ENCODE measurements around the gene ENPP7. TPM values are rescaled to one million over a fixed set of nuclear protein-coding genes. Genes with fewer than 3 reads are reported as not detected.
"Not testable (repeated sequence)": the region's sequence is repeated elsewhere in the genome, so short reads cannot be mapped to it uniquely, and the experiment has no call there.

The ENPP7 gene
- total and polyA plus RNA-seq, 11 donors, result not detected

DNA sequence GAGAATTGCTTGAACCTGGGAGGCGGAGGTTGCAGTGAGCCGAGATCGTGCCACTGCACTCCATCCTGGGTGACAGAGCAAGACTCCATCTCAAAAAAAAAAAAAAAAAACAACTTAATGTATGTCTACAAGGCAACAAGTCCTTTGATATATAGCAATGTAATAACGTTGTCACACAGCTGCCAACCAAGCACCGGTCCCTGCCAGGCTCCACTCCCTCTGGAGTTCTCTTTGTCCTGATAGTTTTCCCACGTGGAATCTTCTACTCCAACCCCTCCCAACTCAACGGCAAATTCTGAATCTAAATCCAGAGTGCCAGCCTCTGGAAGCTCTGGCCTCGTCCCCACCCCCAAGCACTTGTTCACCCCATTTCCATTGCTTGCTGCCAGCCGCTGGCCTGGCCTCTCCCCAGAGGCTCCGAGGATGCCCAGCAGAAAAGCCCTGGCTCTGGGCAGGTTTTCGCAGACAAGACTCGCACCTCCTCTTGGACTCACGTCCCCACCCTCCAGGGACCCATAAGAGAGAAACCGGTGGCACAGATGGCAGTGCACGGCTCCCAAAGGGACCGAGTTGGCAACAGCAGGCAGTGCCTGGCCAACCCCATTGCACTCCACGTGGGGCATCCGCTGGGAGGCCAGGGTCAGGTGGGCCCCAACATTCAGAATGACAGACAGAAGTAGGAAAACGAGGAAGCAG is 31.3 kb downstream of the ENPP7 start:
- DNase-seq (peak in 1 of 5 donors; percentile 42), ATAC-seq (no peak)
- H3K9me3 ChIP-seq, result no peaks in the 10 kb centered on the region
- no peaks in the 10 kb centered on the region for H3K4me1 ChIP-seq
- H3K27me3 ChIP-seq, result peaks cover 0 to 9% (median 0%) of the 10 kb centered on the region in 9 donors
- intact Hi-C loops (cut with DNase I), result no loop called here
- H3K4me3 ChIP-seq, result no peak overlapping the region
- H3K27ac ChIP-seq, result no peak overlapping the region
- TF ChIP-seq, protein P1, sequence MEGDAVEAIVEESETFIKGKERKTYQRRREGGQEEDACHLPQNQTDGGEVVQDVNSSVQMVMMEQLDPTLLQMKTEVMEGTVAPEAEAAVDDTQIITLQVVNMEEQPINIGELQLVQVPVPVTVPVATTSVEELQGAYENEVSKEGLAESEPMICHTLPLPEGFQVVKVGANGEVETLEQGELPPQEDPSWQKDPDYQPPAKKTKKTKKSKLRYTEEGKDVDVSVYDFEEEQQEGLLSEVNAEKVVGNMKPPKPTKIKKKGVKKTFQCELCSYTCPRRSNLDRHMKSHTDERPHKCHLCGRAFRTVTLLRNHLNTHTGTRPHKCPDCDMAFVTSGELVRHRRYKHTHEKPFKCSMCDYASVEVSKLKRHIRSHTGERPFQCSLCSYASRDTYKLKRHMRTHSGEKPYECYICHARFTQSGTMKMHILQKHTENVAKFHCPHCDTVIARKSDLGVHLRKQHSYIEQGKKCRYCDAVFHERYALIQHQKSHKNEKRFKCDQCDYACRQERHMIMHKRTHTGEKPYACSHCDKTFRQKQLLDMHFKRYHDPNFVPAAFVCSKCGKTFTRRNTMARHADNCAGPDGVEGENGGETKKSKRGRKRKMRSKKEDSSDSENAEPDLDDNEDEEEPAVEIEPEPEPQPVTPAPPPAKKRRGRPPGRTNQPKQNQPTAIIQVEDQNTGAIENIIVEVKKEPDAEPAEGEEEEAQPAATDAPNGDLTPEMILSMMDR (IDR thresholded peaks at IDR 0.05), result no peak
- TF ChIP-seq POLR2A (IDR thresholded peaks at IDR 0.05), result no peak
- WGBS, 4 donors, result 82 to 87% (median 84%) methylated on average over 19 of the region's 19 CpGs
- H3K36me3 ChIP-seq, result no peaks in the 10 kb centered on the region

DNA sequence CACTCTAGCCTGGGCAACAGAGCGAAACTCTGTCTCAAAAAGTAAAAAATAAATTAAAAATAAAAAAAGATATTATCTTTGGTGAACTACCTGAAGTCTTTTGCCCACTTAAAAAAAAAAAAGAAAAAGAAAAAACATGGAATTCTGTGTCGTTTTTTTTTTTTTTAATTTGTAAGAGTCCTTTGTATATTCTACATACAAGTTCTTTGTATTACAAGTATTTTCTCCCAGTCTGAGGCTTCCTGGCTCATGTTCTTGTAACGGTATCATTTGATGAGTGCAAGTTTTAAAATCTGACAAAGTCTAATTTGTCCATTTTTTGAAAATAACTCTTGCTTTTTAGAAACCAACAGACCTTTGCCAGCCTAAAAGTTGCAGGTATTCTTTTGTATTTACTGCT is 35.0 kb downstream of the ENPP7 start:
- TF ChIP-seq, protein P1 (IDR thresholded peaks at IDR 0.05), result no peak
- TF ChIP-seq POLR2A (IDR thresholded peaks at IDR 0.05), result no peak
- DNase-seq (no peak), ATAC-seq (no peak)
- Histone ChIP-seq H3K27ac (no peak overlapping the region), H3K4me1 (no peaks in the 10 kb centered on the region), H3K27me3 (peaks cover 0 to 14% (median 0%) of the 10 kb centered on the region in 9 donors), H3K36me3 (no peaks in the 10 kb centered on the region), H3K4me3 (no peak overlapping the region), H3K9me3 (no peaks in the 10 kb centered on the region)
- intact Hi-C loops (cut with DNase I), result no loop called here
- WGBS, 4 donors, result 78 to 85% (median 82%) methylated on average over 3 of the region's 3 CpGs

DNA sequence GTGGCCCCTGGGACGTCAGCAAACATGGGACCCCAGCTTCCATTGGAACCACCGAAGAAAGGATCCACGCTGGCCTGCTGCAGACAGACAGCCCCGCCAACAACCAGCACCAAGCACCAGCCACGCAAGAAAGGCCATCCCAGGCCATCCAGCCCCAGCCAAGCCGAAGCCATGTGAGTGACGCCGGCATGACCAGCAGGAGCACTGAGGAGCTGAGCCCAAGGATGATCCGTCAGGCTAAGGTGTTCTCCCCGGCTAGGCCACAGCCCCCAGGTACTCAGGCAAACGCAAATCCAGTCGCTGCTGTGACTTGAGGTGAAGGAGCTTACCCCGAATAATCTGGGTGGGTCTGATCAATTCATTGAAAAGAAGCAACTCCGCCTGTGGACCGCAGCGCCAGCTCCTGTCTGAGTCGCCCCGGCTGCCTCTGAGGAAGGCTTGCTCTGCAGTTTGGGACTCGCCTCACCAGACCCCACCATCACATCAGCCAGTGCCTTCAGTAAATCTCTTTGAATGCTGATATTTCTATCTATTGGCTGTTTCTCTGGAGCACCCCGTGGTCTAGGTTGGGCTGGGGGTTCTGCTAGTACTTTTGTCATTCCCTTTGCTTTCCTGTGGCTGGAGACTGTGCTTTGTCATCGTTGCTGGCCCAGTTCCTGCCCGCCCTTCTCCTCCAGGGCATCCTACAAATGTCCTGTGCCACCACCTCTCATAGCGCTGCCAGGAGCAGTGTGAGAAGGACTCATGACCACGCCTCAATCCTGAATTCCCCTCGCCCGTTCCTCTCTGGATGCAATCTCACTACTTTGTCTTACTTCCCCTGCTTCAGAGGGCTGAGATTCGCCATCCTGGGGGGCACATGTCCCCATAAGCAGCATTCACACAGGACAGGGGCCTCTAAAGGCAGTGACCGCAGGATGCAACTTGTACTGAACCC is 39.1 kb downstream of the ENPP7 start:
- TF ChIP-seq POLR2A (IDR thresholded peaks at IDR 0.05), result no peak
- TF ChIP-seq, protein P1 (IDR thresholded peaks at IDR 0.05), result no peak
- Histone ChIP-seq H3K36me3 (no peaks in the 10 kb centered on the region), H3K9me3 (no peaks in the 10 kb centered on the region), H3K27me3 (peaks cover 0 to 30% (median 8%) of the 10 kb centered on the region in 9 donors), H3K4me1 (no peaks in the 10 kb centered on the region), H3K27ac (no peak overlapping the region), H3K4me3 (no peak overlapping the region)
- DNase-seq (peak in 1 of 5 donors; percentile 51), ATAC-seq (no peak)
- intact Hi-C loops (cut with DNase I), result no loop called here
- WGBS, 4 donors, result 87 to 92% (median 90%) methylated on average over 12 to 28 of the region's 28 CpGs

DNA sequence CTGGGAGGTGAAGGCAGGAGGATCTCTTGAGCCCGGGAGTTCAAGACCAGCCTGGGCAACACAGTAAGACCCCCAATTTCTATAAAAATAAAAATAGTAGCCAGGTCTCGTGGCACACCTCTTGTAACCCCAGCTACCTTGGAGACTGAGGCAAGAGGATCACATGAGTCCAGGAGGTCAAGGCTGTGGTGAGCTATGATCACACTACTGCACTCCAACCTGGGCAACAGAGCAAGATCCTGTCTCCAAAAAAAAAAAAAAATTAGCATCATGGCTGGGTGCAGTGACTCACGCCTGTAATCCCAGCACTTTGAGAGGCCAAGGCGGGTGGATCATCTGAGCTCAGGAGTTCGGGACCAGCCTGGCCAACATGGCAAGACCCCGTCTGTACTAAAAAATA is 40.5 kb downstream of the ENPP7 start:
- ATAC-seq (no peak), DNase-seq (peak in 1 of 5 donors; percentile 8)
- Histone ChIP-seq H3K27ac (no peak overlapping the region), H3K4me1 (peaks cover 0 to 1% (median 0%) of the 10 kb centered on the region in 12 donors), H3K9me3 (no peaks in the 10 kb centered on the region), H3K36me3 (no peaks in the 10 kb centered on the region), H3K4me3 (no peak overlapping the region), H3K27me3 (peaks cover 0 to 34% (median 13%) of the 10 kb centered on the region in 9 donors)
- WGBS, 4 donors, result 86 to 95% (median 93%) methylated on average over 6 of the region's 6 CpGs
- no peak for TF ChIP-seq POLR2A (IDR thresholded peaks at IDR 0.05)
- TF ChIP-seq, protein P1 (IDR thresholded peaks at IDR 0.05), result no peak
- intact Hi-C loops (cut with DNase I), result no loop called here

DNA sequence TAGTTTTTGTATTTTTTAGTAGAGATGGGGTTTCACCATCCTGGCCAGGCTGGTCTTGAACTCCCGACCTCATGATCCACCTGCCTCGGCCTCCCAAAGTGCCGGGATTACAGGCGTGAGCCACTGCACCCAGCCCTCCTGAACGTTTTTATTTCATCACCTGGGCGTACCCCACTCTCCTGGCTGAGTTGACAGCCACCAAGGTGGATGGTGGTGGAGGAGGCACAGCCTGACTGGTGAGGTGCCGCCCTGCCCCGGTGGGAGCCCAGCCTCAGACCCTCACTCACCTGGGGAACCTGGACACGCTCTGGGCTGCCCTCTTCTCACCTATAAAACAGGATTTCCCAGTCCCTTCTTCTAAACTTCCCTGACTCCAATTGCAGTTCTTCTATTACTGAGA is 42.0 kb downstream of the ENPP7 start:
- H3K4me3 ChIP-seq; H3K36me3 ChIP-seq; intact Hi-C loops (cut with DNase I); H3K27ac ChIP-seq; ATAC-seq; H3K9me3 ChIP-seq: not testable (repeated sequence)
- peak in 1 of 5 donors; percentile 11 for DNase-seq
- peaks cover 0 to 15% (median 9%) of the 10 kb centered on the region in 12 donors for H3K4me1 ChIP-seq
- peaks cover 0 to 47% (median 10%) of the 10 kb centered on the region in 9 donors for H3K27me3 ChIP-seq
- 85 to 91% (median 87%) methylated on average over 9 of the region's 9 CpGs for WGBS, 4 donors
